Retinal pigment epithelial cell (primary cell): Measurements from ENCODE around the gene SNX21.
A peak's percentile ranks its signal among the peaks of the same experiment; 100 is the strongest.

Experiments
- DNase-seq: peaks from one replicate; pipeline ENCODE4 v3.0.0-alpha.2; 2010; ENCODE audit warnings: low read depth
- H3K4me3 ChIP-seq: 2 replicates; pipeline ENCODE4 v1.5.1; 2011; ENCODE audit warnings: mild to moderate bottlenecking, low read length, control low read depth, moderate library complexity
- TF ChIP-seq, protein P1 (sequence below): conservative IDR thresholded peaks from 2 replicates; pipeline ENCODE4 v1.5.1; 2011; ENCODE audit warnings: low read depth, low read length, control low read depth, inconsistent platforms

Gene SNX21

DNA sequence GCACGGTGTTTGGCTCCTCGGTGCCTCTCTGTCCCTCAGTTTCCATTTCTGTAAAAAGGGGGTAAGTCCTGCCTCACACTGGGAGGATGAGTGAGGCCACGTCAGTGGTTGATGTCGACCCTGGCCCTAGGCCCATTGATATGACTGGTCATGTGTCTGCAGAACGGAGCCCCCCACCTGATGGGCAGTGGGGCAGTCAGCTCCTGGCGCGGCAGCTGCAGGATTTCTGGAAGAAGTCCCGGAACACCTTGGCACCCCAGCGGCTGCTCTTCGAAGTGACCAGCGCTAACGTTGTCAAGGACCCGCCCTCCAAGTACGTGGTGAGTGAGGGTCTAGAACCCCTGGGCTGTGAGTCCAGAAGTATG, 1.2 kb downstream of the SNX21 start:
- DNase-seq, result no peak
- H3K4me3 ChIP-seq, result peak overlapping the region; percentile 65
- TF ChIP-seq, protein P1, sequence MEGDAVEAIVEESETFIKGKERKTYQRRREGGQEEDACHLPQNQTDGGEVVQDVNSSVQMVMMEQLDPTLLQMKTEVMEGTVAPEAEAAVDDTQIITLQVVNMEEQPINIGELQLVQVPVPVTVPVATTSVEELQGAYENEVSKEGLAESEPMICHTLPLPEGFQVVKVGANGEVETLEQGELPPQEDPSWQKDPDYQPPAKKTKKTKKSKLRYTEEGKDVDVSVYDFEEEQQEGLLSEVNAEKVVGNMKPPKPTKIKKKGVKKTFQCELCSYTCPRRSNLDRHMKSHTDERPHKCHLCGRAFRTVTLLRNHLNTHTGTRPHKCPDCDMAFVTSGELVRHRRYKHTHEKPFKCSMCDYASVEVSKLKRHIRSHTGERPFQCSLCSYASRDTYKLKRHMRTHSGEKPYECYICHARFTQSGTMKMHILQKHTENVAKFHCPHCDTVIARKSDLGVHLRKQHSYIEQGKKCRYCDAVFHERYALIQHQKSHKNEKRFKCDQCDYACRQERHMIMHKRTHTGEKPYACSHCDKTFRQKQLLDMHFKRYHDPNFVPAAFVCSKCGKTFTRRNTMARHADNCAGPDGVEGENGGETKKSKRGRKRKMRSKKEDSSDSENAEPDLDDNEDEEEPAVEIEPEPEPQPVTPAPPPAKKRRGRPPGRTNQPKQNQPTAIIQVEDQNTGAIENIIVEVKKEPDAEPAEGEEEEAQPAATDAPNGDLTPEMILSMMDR, result no peak

- DNase-seq, result no peak
- TF ChIP-seq, protein P1, result no peak
- H3K4me3 ChIP-seq, result no peak overlapping the region
Observed at GRCh38 chr20:45835329-45835765, 1.7 kb downstream of the SNX21 start.

DNA sequence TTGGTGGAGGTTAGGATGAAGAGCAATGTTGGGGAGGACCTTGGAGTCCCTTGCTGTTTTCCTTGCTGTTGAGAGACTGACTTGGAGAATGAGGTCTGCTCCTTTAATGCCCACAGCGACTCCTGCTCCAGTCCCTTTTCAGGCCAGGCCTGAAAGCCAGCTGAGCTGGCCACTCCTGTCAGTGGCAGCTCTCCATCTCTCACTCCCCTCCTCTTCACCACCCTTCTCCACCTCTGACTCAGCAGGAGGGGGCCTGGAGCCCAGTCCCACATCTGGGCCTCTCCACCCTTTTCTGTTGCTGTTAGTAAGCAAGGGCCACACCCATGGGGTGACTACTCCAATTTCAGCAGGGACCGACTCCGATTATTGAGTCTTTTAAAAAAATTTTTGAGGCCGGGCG, 2.2 kb downstream of the SNX21 start:
- DNase-seq, result no peak
- H3K4me3 ChIP-seq, result no peak overlapping the region
- TF ChIP-seq, protein P1, result no peak

DNA sequence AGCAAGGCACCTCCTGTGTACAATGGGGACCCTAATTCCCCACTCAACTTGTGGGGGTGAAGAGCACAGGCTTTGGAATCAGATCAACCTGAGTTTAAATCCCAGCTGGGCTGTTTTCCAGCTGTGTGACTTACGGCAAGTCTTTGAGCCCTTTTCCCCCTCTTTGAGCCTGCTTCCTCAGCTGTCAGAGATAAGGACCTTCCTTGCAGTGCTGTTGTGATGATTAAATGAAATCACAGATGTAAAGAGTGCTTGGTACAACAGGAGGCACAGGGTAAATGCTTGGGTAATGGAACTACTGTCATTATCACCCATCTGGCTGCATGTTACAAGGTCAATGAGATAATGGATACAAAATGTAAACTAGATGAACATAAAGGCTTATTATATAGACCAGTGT, 3.2 kb downstream of the SNX21 start:
- TF ChIP-seq, protein P1, result no peak
- no peak for DNase-seq
- no peak overlapping the region for H3K4me3 ChIP-seq

DNA sequence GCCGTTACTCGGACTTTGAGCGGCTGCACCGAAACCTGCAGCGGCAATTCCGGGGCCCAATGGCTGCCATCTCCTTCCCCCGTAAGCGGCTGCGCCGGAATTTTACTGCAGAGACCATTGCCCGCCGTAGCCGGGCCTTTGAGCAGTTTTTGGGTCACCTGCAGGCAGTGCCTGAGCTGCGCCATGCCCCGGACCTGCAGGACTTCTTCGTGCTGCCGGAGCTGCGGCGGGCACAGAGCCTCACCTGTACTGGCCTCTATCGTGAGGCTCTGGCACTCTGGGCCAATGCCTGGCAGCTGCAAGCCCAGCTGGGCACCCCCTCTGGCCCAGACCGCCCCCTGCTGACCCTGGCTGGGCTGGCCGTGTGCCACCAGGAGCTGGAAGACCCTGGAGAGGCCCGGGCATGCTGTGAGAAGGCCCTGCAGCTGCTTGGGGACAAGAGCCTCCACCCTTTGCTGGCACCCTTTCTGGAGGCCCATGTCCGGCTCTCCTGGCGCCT, 7.2 kb downstream of the SNX21 start:
- DNase-seq, result no peak
- no peak overlapping the region for H3K4me3 ChIP-seq
- TF ChIP-seq, protein P1, result no peak

DNA sequence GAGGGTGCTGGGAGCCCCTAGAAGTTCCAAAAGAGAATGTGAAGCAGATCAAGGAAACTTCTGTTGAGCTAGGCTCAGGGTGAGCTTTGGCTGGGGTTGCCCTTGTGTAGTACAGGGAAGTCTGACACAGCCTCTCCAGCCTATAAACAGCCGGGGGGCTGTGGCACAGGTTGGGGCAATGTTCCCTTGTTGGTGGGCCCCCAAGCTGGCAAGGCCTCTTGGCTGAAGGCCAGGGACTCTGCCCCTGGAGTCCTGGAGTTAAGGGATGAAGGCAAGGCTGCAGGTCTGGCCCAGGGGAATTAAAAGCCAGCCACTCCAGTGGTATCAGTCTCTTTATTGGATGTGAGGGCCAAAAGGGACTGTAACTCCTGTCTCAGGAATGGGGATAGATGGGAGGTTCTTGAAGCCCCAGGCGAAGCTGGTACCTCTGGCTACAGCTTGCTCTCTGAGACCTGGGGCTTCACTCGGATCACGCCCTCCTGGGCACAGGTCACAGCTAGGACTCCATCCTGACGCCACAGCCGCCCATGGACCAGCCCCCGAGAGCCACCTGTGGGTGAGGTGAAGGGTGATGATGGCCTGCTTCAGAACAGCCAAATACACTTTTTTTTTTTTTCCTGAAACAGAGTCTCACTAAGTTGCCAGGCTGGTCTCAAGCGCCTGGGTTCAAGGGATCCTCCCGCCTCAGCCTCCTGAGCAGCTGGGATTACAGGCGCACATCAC, 8.0 kb downstream of the SNX21 start:
- TF ChIP-seq, protein P1, result no peak
- no peak overlapping the region for H3K4me3 ChIP-seq
- DNase-seq, result no peak

DNA sequence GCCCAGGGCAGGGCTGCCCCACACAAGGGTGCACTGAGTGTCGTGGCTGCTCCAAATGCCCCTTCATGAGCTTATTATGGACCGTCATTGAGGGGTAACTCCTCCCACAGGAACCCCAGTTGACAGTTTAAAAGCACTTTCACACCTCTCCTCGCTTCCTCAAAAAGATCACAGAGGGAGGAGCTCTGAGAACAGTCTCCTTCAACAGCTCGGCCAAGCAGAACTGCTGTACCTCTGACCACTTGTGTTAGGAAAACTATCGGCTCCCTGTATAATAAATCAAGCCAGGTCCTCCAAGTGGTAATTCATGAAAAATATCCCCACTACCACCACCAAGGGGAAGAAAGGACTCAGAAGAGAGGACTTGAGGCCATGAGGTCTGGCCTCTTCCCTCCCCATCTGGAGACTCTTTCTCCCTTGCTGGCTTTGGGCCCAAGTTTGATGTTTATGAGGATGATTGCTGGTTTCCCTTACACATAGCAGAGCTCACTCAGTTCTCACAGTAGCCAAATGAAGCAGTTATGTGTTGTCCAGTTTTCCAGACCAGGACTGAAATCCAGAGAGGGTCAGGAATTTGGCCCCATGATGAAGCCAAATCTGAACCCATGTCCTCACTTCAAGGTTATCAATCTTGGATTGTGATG, 8.7 kb downstream of the SNX21 start:
- DNase-seq, result no peak
- no peak overlapping the region for H3K4me3 ChIP-seq
- TF ChIP-seq, protein P1, result no peak
